Measurements from ENCODE around the gene ZNF385B. TPM values are rescaled to one million over a fixed set of nuclear protein-coding genes. Genes with fewer than 3 reads are reported as not detected.
A peak's percentile ranks its signal among the peaks of the same experiment; 100 is the strongest.

Gene ZNF385B
- total and polyA plus RNA-seq, 2 donors from 2014 or later = 5.9 to 10.9 TPM

- Histone ChIP-seq H3K27me3 (ENCODE audit: control insufficient read depth, insufficient read depth, low read length) (no peaks in the 10 kb centered on the region), H3K4me3 (ENCODE audit: low read length in 3 of 3) (no peak overlapping the region), H3K9me3 (ENCODE audit: control insufficient read depth in 2 of 3, insufficient read depth in 1 of 3, low read length in 3 of 3) (no peaks in the 10 kb centered on the region), H3K4me1 (ENCODE audit: control insufficient read depth in 2 of 3, insufficient read depth in 2 of 3, low read depth in 1 of 3, low read length in 3 of 3) (peaks cover 0 to 3% (median 0%) of the 10 kb centered on the region in 3 donors), H3K27ac (ENCODE audit: low read depth in 2 of 2, low read length in 2 of 2) (no peak overlapping the region), H3K9ac (ENCODE audit: low read length in 3 of 3) (no peak overlapping the region), H3K36me3 (ENCODE audit: control insufficient read depth in 2 of 3, insufficient read depth in 3 of 3, low read length in 3 of 3) (no peaks in the 10 kb centered on the region)
- no peak for FAIRE-seq
- DNase-seq = no peak
- TF ChIP-seq CTCF (IDR thresholded peaks at IDR 0.05; ENCODE audit: borderline replicate concordance, extremely low read depth, insufficient read depth) = no peak
- intact Hi-C loops (cut with DNase I) = no loop called here
These were observed 372.8 kb downstream of the ZNF385B start for GRCh38 chr2:179488563-179488962.

GRCh38 chr2:179487010-179487731 lies 374.2 kb downstream of the ZNF385B start:
- Histone ChIP-seq H3K36me3 (ENCODE audit: control insufficient read depth in 2 of 3, insufficient read depth in 3 of 3, low read length in 3 of 3) (no peaks in the 10 kb centered on the region), H3K9me3 (ENCODE audit: control insufficient read depth in 2 of 3, insufficient read depth in 1 of 3, low read length in 3 of 3) (no peaks in the 10 kb centered on the region), H3K27me3 (ENCODE audit: control insufficient read depth, insufficient read depth, low read length) (no peaks in the 10 kb centered on the region), H3K27ac (ENCODE audit: low read depth in 2 of 2, low read length in 2 of 2) (peak overlapping the region; percentile 12 to 37), H3K4me3 (ENCODE audit: low read length in 3 of 3) (no peak overlapping the region), H3K9ac (ENCODE audit: low read length in 3 of 3) (no peak overlapping the region), H3K4me1 (ENCODE audit: control insufficient read depth in 2 of 3, insufficient read depth in 2 of 3, low read depth in 1 of 3, low read length in 3 of 3) (peaks cover 0 to 3% (median 0%) of the 10 kb centered on the region in 3 donors)
- DNase-seq (no peak), FAIRE-seq (no peak)
- intact Hi-C loops (cut with DNase I) = no loop called here
- no peak for TF ChIP-seq CTCF (IDR thresholded peaks at IDR 0.05; ENCODE audit: borderline replicate concordance, extremely low read depth, insufficient read depth)

GRCh38 chr2:179483131-179483530 lies 378.3 kb downstream of the ZNF385B start:
- TF ChIP-seq CTCF (IDR thresholded peaks at IDR 0.05; ENCODE audit: borderline replicate concordance, extremely low read depth, insufficient read depth) = no peak
- H3K36me3 ChIP-seq (ENCODE audit: control insufficient read depth in 2 of 3, insufficient read depth in 3 of 3, low read length in 3 of 3) = no peaks in the 10 kb centered on the region
- no peak for DNase-seq
- H3K9me3 ChIP-seq (ENCODE audit: control insufficient read depth in 2 of 3, insufficient read depth in 1 of 3, low read length in 3 of 3) = no peaks in the 10 kb centered on the region
- peaks cover 0 to 3% (median 0%) of the 10 kb centered on the region in 3 donors for H3K4me1 ChIP-seq (ENCODE audit: control insufficient read depth in 2 of 3, insufficient read depth in 2 of 3, low read depth in 1 of 3, low read length in 3 of 3)
- no peak overlapping the region for H3K4me3 ChIP-seq (ENCODE audit: low read length in 3 of 3)
- no peaks in the 10 kb centered on the region for H3K27me3 ChIP-seq (ENCODE audit: control insufficient read depth, insufficient read depth, low read length)
- intact Hi-C loops (cut with DNase I) = no loop called here
- H3K27ac ChIP-seq (ENCODE audit: low read depth in 2 of 2, low read length in 2 of 2) = no peak overlapping the region
- H3K9ac ChIP-seq (ENCODE audit: low read length in 3 of 3) = no peak overlapping the region
- FAIRE-seq = no peak
